NOMO-1 treated with DMSO at 0.1 percent for 48 hours (cell line): ENCODE data around the gene MYO5A.

Experiments used
- DNase-seq: peaks from one replicate; lab custom pipeline; 2025; ENCODE audit not compliant: unreplicated experiment; lab: John Stamatoyannopoulos, UW

Gene MYO5A

GRCh38 chr15:52378746-52379394 lies 149.8 kb downstream of the MYO5A start:
- DNase-seq, result no peak

GRCh38 chr15:52370010-52370409 lies 158.7 kb downstream of the MYO5A start:
- peak; percentile 82 for DNase-seq

- DNase-seq, result no peak
These were observed 159.2 kb downstream of the MYO5A start for GRCh38 chr15:52369455-52369854.

GRCh38 chr15:52369030-52369429 lies 159.7 kb downstream of the MYO5A start:
- DNase-seq, result no peak

- no peak for DNase-seq
These were observed 160.3 kb downstream of the MYO5A start for GRCh38 chr15:52368402-52368801.

GRCh38 chr15:52362497-52362896 lies 166.2 kb downstream of the MYO5A start:
- no peak for DNase-seq

- DNase-seq, result no peak
These were observed 166.6 kb downstream of the MYO5A start for GRCh38 chr15:52361975-52362494.

GRCh38 chr15:52361494-52361893 lies 167.2 kb downstream of the MYO5A start:
- peak; percentile 4 for DNase-seq

- no peak for DNase-seq
These were observed 168.2 kb downstream of the MYO5A start for GRCh38 chr15:52360229-52361203.

GRCh38 chr15:52359722-52360121 lies 169.0 kb downstream of the MYO5A start:
- DNase-seq, result no peak

- no peak for DNase-seq
These were observed 170.7 kb downstream of the MYO5A start for GRCh38 chr15:52357949-52358348.

- no peak for DNase-seq
These were observed 176.6 kb downstream of the MYO5A start for GRCh38 chr15:52352086-52352485.

- peak; percentile 42 for DNase-seq
These were observed 177.3 kb downstream of the MYO5A start for GRCh38 chr15:52351206-52351908.

- no peak for DNase-seq
These were observed 178.3 kb downstream of the MYO5A start for GRCh38 chr15:52350423-52350822.

- no peak for DNase-seq
These were observed 179.5 kb downstream of the MYO5A start for GRCh38 chr15:52349052-52349700.

- no peak for DNase-seq
These were observed 180.5 kb downstream of the MYO5A start for GRCh38 chr15:52348056-52348745.

GRCh38 chr15:52344592-52344991 lies 184.1 kb downstream of the MYO5A start:
- DNase-seq, result no peak

GRCh38 chr15:52343831-52344230 lies 184.8 kb downstream of the MYO5A start:
- DNase-seq, result no peak

GRCh38 chr15:52340093-52340492 lies 188.6 kb downstream of the MYO5A start:
- no peak for DNase-seq

- no peak for DNase-seq
These were observed 189.8 kb downstream of the MYO5A start for GRCh38 chr15:52338891-52339290.
